Large intestine (tissue), 3 donors: Measurements from ENCODE around the gene PRPF40A. TPM values are rescaled to one million over a fixed set of nuclear protein-coding genes. Genes with fewer than 3 reads are reported as not detected.

Experiments used
- DNase-seq, 2 donors: peaks; one replicate each; pipeline versions ENCODE4 v3.0.0 to v3.0.0-alpha.2; 2013
- H3K27ac ChIP-seq: one replicate; pipeline ENCODE4 v1.5.1; 2013; ENCODE audit warnings: low read length
- H3K27me3 ChIP-seq: 2 replicates; pipeline ENCODE4 v1.6.1; 2013; ENCODE audit warnings: low read length; ENCODE audit not compliant: control insufficient read depth, insufficient read depth
- H3K36me3 ChIP-seq: 2 replicates; pipeline ENCODE4 v1.6.1; 2013; ENCODE audit warnings: low read length; ENCODE audit not compliant: control insufficient read depth, insufficient read depth
- H3K4me1 ChIP-seq: one replicate; pipeline ENCODE4 v1.6.1; 2013; ENCODE audit warnings: low read length; ENCODE audit not compliant: control insufficient read depth, insufficient read depth
- H3K4me3 ChIP-seq: one replicate; pipeline ENCODE4 v1.5.1; 2013; ENCODE audit warnings: low read length
- H3K9me3 ChIP-seq: one replicate; pipeline ENCODE4 v1.6.1; 2013; ENCODE audit warnings: mild to moderate bottlenecking, low read depth, low read length, moderate library complexity; ENCODE audit not compliant: control insufficient read depth
- WGBS: methylation state at CpG from one replicate; pipeline ENCODE4 v1.1.5; 2013; ENCODE audit warnings: low lambda C conversion rate; ENCODE audit not compliant: insufficient coverage; 5-methylcytosine and 5-hydroxymethylcytosine counted together
- polyA plus RNA-seq: library from polyadenylated mRNA; unstranded; fragments of 120-200 nt; gene quantifications from one replicate; pipeline ENCODE4 v1.2.1, GENCODE V29; 2013

PRPF40A gene
- polyA plus RNA-seq, 1 donor: 83.5 TPM

GRCh38 chr2:152611458-152612231 is 105.6 kb downstream of the PRPF40A start:
- peak in 1 of 2 donors; percentile 29 for DNase-seq
- no CpG with 5 or more reads among the region's 5 CpGs for WGBS

GRCh38 chr2:152609699-152610098 is 107.6 kb downstream of the PRPF40A start:
- no CpG with 5 or more reads among the region's 1 CpG for WGBS
- no peak overlapping the region for H3K4me3 ChIP-seq
- no peak for DNase-seq
- H3K36me3 ChIP-seq: peaks cover 3% of the 10 kb centered on the region
- H3K27ac ChIP-seq: no peak overlapping the region
- H3K9me3 ChIP-seq: no peaks in the 10 kb centered on the region
- no peaks in the 10 kb centered on the region for H3K4me1 ChIP-seq
- H3K27me3 ChIP-seq: no peaks in the 10 kb centered on the region

More at GRCh38 chr2:152611458-152612231, 105.6 kb downstream of the PRPF40A start:
- Histone ChIP-seq H3K4me1 (no peaks in the 10 kb centered on the region), H3K27ac (no peak overlapping the region), H3K9me3 (no peaks in the 10 kb centered on the region), H3K4me3 (no peak overlapping the region), H3K36me3 (peaks cover 7% of the 10 kb centered on the region), H3K27me3 (no peaks in the 10 kb centered on the region)

GRCh38 chr2:152609154-152609553 is 108.1 kb downstream of the PRPF40A start:
- no peaks in the 10 kb centered on the region for H3K27me3 ChIP-seq
- H3K4me3 ChIP-seq: no peak overlapping the region
- H3K4me1 ChIP-seq: no peaks in the 10 kb centered on the region
- H3K9me3 ChIP-seq: no peaks in the 10 kb centered on the region
- peaks cover 3% of the 10 kb centered on the region for H3K36me3 ChIP-seq
- no peak overlapping the region for H3K27ac ChIP-seq
- 90% methylated on average over 2 of the region's 2 CpGs for WGBS
- no peak for DNase-seq

- Histone ChIP-seq H3K36me3 (peaks cover 3% of the 10 kb centered on the region), H3K27ac (no peak overlapping the region), H3K9me3 (no peaks in the 10 kb centered on the region), H3K4me3 (no peak overlapping the region), H3K4me1 (no peaks in the 10 kb centered on the region), H3K27me3 (no peaks in the 10 kb centered on the region)
- no peak for DNase-seq
- WGBS: no CpG with 5 or more reads among the region's 7 CpGs
These were observed 109.4 kb downstream of the PRPF40A start for GRCh38 chr2:152607793-152608300.

GRCh38 chr2:152606941-152607340 is 110.3 kb downstream of the PRPF40A start:
- Histone ChIP-seq H3K36me3 (no peaks in the 10 kb centered on the region), H3K4me1 (no peaks in the 10 kb centered on the region), H3K9me3 (no peaks in the 10 kb centered on the region), H3K27me3 (no peaks in the 10 kb centered on the region), H3K4me3 (no peak overlapping the region), H3K27ac (no peak overlapping the region)
- DNase-seq: no peak
- 100% methylated on average over 1 of the region's 2 CpGs for WGBS

- H3K36me3 ChIP-seq: no peaks in the 10 kb centered on the region
- no peaks in the 10 kb centered on the region for H3K27me3 ChIP-seq
- H3K4me1 ChIP-seq: no peaks in the 10 kb centered on the region
- no peaks in the 10 kb centered on the region for H3K9me3 ChIP-seq
- H3K27ac ChIP-seq: no peak overlapping the region
- no peak overlapping the region for H3K4me3 ChIP-seq
- no CpG with 5 or more reads among the region's 1 CpG for WGBS
- no peak for DNase-seq
These were observed 111.2 kb downstream of the PRPF40A start for GRCh38 chr2:152606081-152606480.

GRCh38 chr2:152603166-152603565 is 114.1 kb downstream of the PRPF40A start:
- Histone ChIP-seq H3K27ac (no peak overlapping the region), H3K4me1 (no peaks in the 10 kb centered on the region), H3K27me3 (no peaks in the 10 kb centered on the region), H3K9me3 (no peaks in the 10 kb centered on the region), H3K4me3 (no peak overlapping the region), H3K36me3 (peaks cover 4% of the 10 kb centered on the region)
- no peak for DNase-seq
- WGBS: 100% methylated on average over 1 of the region's 3 CpGs

- Histone ChIP-seq H3K27ac (no peak overlapping the region), H3K9me3 (no peaks in the 10 kb centered on the region), H3K27me3 (no peaks in the 10 kb centered on the region), H3K36me3 (peaks cover 6% of the 10 kb centered on the region), H3K4me3 (no peak overlapping the region), H3K4me1 (no peaks in the 10 kb centered on the region)
- no CpG with 5 or more reads among the region's 8 CpGs for WGBS
- no peak for DNase-seq
These were observed 114.5 kb downstream of the PRPF40A start for GRCh38 chr2:152602750-152603149.

Other genes with a start within 250 kb of the PRPF40A start
- 22.6 TPM for gene ARL6IP6, start 1.2 kb upstream of the PRPF40A start, polyA plus RNA-seq